ENCODE data around the gene HADHB. TPM values are rescaled to one million over a fixed set of nuclear protein-coding genes. Genes with fewer than 3 reads are reported as not detected.

HADHB gene
- total RNA-seq, 1 donor from 2014 or later: 66.5 TPM

- Mint-ChIP-seq H3K27me3 (ENCODE audit: low read depth) (no peaks in the 10 kb centered on the region), H3K36me3 (ENCODE audit: low read depth) (peaks cover 4% of the 10 kb centered on the region), H3K27ac (ENCODE audit: unreplicated experiment) (no peak overlapping the region), H3K4me3 (no peak overlapping the region), H3K4me1 (peaks cover 17% of the 10 kb centered on the region), H3K9me3 (no peaks in the 10 kb centered on the region)
- DNase-seq (ENCODE audit: low read depth, low spot score): no peak
- no peak for TF ChIP-seq CTCF (conservative IDR thresholded peaks at IDR 0.05)
Observed at GRCh38 chr2:26202981-26203490, 41.7 kb upstream of the HADHB start.

GRCh38 chr2:26203906-26204305, 40.8 kb upstream of the HADHB start:
- no peak for TF ChIP-seq CTCF (conservative IDR thresholded peaks at IDR 0.05)
- H3K9me3 Mint-ChIP-seq: no peaks in the 10 kb centered on the region
- no peak for DNase-seq (ENCODE audit: low read depth, low spot score)

GRCh38 chr2:26212011-26212410, 32.7 kb upstream of the HADHB start:
- no peak for DNase-seq (ENCODE audit: low read depth, low spot score)
- H3K27me3 Mint-ChIP-seq (ENCODE audit: low read depth): no peaks in the 10 kb centered on the region
- TF ChIP-seq CTCF (conservative IDR thresholded peaks at IDR 0.05): no peak
- no peak overlapping the region for H3K27ac Mint-ChIP-seq (ENCODE audit: unreplicated experiment)
- H3K4me1 Mint-ChIP-seq: no peaks in the 10 kb centered on the region
- peaks cover 20% of the 10 kb centered on the region for H3K36me3 Mint-ChIP-seq (ENCODE audit: low read depth)
- H3K9me3 Mint-ChIP-seq: peaks cover 4% of the 10 kb centered on the region
- no peak overlapping the region for H3K4me3 Mint-ChIP-seq

More at GRCh38 chr2:26203906-26204305, 40.8 kb upstream of the HADHB start:
- no peak overlapping the region for H3K27ac Mint-ChIP-seq (ENCODE audit: unreplicated experiment)
- H3K4me1 Mint-ChIP-seq: peaks cover 12% of the 10 kb centered on the region
- H3K27me3 Mint-ChIP-seq (ENCODE audit: low read depth): no peaks in the 10 kb centered on the region
- H3K4me3 Mint-ChIP-seq: no peak overlapping the region
- H3K36me3 Mint-ChIP-seq (ENCODE audit: low read depth): peaks cover 4% of the 10 kb centered on the region

- Mint-ChIP-seq H3K4me1 (no peaks in the 10 kb centered on the region), H3K36me3 (ENCODE audit: low read depth) (peaks cover 30% of the 10 kb centered on the region), H3K27ac (ENCODE audit: unreplicated experiment) (no peak overlapping the region), H3K9me3 (peaks cover 4% of the 10 kb centered on the region), H3K27me3 (ENCODE audit: low read depth) (no peaks in the 10 kb centered on the region), H3K4me3 (no peak overlapping the region)
- no peak for DNase-seq (ENCODE audit: low read depth, low spot score)
- no peak for TF ChIP-seq CTCF (conservative IDR thresholded peaks at IDR 0.05)
Observed at GRCh38 chr2:26214759-26215158, 30.0 kb upstream of the HADHB start.

- Mint-ChIP-seq H3K4me1 (no peaks in the 10 kb centered on the region), H3K36me3 (ENCODE audit: low read depth) (peaks cover 30% of the 10 kb centered on the region)
Observed at GRCh38 chr2:26215833-26216232, 28.9 kb upstream of the HADHB start.

More at GRCh38 chr2:26215833-26216232, 28.9 kb upstream of the HADHB start:
- Mint-ChIP-seq H3K27me3 (ENCODE audit: low read depth) (no peaks in the 10 kb centered on the region), H3K9me3 (peaks cover 4% of the 10 kb centered on the region), H3K4me3 (no peak overlapping the region), H3K27ac (ENCODE audit: unreplicated experiment) (no peak overlapping the region)
- DNase-seq (ENCODE audit: low read depth, low spot score): no peak
- no peak for TF ChIP-seq CTCF (conservative IDR thresholded peaks at IDR 0.05)
